Measurements from ENCODE around the gene NDUFB2.
"Not testable (repeated sequence)": the region's sequence is repeated elsewhere in the genome, so short reads cannot be mapped to it uniquely, and the experiment has no call there.

Gene NDUFB2

DNA sequence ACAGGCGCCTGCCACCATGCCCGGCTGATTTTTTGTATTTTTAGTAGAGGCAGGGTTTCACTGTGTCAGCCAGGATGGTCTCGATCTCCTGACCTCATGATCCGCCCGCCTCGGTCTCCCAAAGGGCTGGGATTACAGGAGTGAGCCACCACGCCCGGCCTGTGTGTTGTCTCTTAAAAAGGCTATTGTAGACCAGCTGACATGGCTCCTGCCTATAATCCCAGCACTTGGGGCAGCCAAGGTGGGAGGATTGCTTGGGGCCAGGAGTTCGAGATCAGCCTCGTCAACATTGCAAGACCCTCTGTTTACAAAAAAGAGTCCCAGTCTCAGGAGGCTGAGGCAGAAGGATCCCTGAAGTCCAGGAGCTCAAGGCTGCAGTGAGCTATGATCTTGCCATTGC lies 2.7 kb upstream of the NDUFB2 start:
- DNase-seq, result not testable (repeated sequence)

GRCh38 chr7:140694592-140694991 lies 1.9 kb upstream of the NDUFB2 start:
- DNase-seq, result no peak

GRCh38 chr7:140695381-140695780 lies 1.1 kb upstream of the NDUFB2 start:
- DNase-seq, result no peak

GRCh38 chr7:140696024-140696679 lies 356 bp upstream of the NDUFB2 start:
- peak; percentile 95 to 97 for DNase-seq

DNA sequence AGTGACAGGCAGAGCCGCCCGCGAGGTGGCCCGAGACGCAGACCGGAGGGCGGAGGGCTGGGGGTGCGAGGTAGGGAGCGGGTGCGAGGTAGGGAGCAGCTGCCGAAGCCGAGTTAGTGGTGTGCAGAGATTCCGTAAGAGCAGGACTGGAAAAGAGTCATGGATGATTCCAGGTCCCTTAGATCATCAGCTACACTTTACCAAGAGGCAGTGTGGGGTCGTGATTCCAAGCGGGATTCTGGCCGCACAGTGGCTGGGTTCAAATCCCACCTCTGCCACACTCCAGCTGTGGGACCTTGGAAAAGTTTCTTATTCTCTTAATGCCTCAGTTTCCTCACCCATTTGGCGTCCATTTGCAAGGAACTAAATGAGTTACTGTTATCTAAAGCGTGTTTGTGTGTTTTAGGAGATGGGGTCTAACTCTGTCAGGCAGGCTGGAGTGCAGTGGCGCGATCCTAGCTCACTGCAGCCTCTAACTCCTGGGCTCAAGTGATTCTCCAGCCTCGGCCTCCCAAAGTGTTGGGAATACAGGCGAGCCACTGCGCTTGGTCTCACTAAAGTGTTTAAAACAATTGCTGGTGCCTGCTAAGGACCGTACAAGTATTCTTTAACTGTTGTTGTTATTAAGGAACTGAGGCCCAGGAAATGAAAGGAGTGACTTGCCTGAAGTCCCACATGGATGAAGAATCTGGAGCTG lies 1.1 kb downstream of the NDUFB2 start:
- DNase-seq, result no peak

DNA sequence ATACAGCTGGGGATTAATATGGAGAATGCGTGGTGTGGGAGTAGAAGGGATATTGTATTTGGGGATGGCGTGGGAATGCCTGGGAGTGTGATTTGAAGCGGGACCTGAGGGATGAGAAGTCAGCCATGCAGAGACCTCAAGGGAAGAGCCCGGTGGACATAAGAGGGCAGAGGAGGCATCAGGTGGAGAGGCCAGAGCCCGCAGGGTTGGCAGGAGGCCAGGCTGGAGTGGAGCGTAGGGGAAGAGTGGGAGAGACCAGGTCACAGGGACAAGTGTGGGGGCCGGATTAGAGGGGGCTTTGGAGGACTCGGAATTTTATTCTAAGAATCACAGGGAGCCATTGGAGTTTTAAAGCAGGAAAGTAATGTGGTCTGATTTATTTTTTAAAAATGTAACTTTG lies 2.0 kb downstream of the NDUFB2 start:
- DNase-seq, result no peak

DNA sequence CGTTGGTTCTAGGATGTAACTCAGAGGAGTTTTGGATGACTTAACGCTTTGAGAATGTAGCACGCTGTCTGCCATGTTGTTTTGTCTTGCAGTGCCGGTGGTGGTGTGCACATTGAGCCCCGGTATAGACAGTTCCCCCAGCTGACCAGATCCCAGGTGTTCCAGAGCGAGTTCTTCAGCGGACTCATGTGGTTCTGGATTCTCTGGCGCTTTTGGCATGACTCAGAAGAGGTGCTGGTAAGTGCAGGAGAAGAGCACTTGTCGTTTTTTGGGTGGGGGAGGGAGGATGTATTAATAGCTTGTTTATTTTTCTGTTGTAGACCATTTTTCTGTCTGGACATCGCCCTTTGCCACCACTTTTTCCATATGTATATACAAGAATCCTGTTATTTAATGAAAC lies 6.3 kb downstream of the NDUFB2 start:
- DNase-seq, result no peak

DNA sequence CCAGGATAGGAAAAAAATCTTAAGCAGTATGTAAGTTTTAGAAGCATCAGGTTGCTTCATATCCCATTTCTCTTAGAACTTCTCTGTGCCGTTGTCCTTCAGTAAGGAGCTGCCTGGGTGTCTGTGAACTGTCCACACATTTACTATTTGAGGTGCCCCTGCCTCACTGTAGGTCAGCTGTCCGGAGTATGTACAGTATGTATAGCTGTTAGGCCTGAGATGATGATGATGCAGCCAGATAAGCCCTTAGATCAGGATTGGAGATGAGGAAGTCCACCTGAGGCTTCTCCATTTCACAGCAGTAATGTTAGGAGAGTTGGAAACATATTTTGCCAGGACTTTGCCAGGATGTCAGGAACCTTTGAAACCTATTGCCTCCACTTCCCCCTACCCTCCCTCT lies 7.7 kb downstream of the NDUFB2 start:
- no peak for DNase-seq

DNA sequence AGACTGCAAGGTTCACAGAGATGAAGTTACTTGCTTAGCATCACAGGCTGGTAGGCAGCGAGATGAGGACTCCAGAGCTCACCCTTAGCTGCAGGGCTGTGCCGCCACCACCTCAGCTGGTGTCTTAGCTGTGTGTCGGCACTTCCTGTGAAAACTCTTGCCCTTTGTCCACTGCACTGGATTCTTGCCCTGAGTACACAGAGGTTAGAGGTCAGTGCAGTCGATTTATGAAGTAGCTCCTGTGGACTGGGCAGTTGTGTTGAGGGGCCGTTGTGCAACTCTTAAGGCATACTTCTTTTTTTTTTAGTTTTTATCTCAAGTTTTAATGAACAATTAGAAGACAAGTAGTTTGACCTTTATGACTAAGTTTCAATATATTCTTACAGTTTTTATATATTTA lies 10.6 kb downstream of the NDUFB2 start:
- no peak for DNase-seq

DNA sequence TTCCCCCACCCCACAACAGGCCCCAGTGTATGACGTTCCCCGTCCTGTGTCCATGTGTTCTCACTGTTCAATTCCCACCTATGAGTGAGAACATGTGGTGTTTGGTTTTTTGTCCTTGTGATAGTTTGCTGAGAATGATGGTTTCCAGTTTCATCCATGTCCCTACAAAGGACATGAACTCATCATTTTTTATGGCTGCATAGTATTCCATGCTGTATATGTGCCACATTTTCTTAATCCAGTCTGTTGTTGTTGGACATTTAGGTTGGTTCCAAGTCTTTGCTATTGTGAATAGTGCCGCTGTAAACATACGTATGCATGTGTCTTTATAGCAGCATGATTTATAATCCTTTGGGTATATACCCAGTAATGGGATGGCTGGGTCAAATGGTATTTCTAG lies 12.3 kb downstream of the NDUFB2 start:
- DNase-seq, result not testable (repeated sequence)

- DNase-seq, result not testable (repeated sequence)
Measured at GRCh38 chr7:140712392-140712791, 15.9 kb downstream of the NDUFB2 start.

- no peak for DNase-seq
Measured at GRCh38 chr7:140714331-140715040, 18.0 kb downstream of the NDUFB2 start.

DNA sequence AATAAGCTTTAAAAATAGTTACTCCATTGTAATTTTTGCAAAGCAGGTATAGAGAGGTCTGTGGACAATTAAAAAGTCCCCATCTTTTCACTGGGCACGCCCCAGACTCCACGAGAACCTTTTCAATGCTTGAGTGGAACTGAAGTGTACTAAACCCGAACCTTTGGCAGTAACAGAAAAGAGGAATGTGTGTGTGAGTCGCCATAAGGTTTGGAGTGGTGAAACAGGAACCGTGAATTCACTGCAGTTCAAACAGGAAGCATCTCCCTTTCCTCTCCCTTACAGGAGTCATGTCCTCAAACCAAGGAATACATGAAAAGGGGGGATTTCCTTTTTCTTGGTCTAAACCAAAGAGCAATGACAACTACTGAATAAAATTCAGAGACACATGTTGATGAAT lies 23.2 kb downstream of the NDUFB2 start:
- no peak for DNase-seq

DNA sequence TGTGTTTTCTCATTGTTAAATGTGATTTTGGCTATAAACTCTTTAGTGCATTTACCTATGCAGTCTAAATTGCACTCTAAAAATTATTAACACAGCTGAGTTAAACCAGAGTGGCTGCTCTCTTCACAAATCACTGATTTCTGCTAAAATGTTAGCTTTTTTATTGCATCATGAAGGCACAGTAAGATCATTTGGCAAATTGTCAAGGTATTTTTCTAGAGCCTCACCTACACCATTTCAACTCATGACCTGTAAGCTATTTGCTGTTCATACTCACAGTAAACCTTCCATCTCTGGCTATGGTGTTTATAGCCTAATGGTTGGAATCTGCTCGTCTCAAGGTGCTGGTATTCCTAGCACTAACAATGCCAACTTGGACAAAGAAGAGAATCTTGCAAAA lies 25.7 kb downstream of the NDUFB2 start:
- no peak for DNase-seq

DNA sequence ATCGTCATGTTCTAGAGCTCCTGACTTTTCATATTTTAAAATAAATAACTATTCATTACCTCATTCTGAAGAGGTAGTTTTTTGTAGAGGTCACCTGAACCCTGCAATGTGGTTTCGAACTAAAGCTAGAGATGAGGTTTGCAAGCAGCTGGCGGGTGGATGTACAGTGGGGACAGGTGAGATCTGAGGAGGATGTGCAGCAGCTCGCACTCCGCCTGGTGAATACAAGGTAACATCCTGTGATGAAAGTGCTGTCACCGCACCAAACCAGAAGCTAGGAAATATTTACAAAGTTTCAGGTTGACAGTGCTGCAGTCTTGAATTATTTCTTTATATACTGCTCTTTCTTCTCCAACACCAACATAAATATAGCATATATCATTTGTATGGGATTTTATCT lies 26.5 kb downstream of the NDUFB2 start:
- DNase-seq, result peak in 1 of 2 donors; percentile 24

- no peak for DNase-seq
Measured at GRCh38 chr7:140723574-140723973, 27.1 kb downstream of the NDUFB2 start.

- DNase-seq, result no peak
Measured at GRCh38 chr7:140724706-140725105, 28.2 kb downstream of the NDUFB2 start.

DNA sequence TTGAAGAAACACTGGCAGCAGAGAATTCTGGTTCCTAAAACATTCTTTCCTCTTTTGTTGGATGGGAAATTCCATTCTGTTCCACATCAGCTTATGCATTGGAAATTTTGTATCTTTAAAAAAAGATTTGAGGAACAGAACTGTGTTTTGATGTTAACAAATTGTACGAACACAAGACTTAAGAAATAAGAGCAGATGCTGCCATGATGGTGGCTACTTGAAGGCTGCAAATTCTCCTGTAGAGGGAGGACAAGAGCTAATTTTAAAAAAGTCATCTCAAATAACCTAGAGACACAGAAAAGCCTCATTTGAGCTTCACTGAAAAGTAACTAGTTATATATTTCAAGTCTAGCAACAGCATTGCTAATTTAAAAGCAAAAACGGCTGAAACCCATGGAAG lies 29.8 kb downstream of the NDUFB2 start:
- no peak for DNase-seq

GRCh38 chr7:140732416-140732815 lies 35.9 kb downstream of the NDUFB2 start:
- no peak for DNase-seq

DNA sequence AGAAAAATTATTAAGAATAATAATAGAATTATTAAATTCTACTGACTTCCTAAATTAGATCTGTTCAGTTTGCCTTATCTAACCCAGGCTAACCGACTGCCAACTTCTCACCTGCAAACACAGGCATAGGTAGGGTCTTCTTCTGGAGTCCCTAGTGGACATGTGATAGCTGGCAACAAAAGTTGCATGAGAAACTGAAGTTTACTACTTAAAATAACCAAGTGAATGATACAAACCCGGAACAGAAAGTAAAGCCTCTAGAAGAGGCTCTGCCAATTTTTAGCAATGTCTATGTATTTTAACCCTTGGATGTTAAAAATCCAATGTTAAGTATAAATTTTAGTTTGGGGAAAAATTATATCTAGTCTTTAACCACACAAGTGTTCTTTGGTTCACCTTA lies 37.6 kb downstream of the NDUFB2 start:
- DNase-seq, result no peak

- no peak for DNase-seq
Measured at GRCh38 chr7:140734729-140735128, 38.2 kb downstream of the NDUFB2 start.

DNA sequence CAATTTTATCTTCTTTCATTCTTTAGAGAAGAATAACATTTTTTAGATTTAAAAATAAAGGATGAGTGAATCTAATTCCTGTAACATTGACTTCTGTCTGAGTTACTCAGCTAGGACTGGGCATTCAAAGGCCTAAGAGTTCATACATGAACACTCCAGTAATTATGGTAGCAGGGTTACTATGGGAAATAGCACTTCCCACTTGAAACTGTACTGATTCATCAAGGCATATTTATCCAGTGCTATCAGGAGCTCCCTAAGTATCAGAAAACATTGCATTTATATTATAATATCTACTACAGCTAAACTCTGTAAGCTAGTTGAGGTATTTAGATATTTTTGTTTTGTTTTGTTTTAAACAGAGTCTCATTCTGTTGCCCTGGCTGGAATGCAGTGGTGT lies 41.8 kb downstream of the NDUFB2 start:
- no peak for DNase-seq

- DNase-seq, result not testable (repeated sequence)
Measured at GRCh38 chr7:140743255-140743654, 46.7 kb downstream of the NDUFB2 start.

- no peak for DNase-seq
Measured at GRCh38 chr7:140744005-140744404, 47.5 kb downstream of the NDUFB2 start.
